ENCODE data around the gene TSPAN3. TPM values are rescaled to one million over a fixed set of nuclear protein-coding genes. Genes with fewer than 3 reads are reported as not detected.

Gene TSPAN3
- total RNA-seq, 2 donors from 2014 or later, result 215 to 256 TPM

- TF ChIP-seq CTCF (IDR thresholded peaks at IDR 0.05), result no peak
- Histone ChIP-seq H3K27ac (no peak overlapping the region), H3K9me3 (no peaks in the 10 kb centered on the region), H3K4me3 (no peak overlapping the region), H3K27me3 (replicated peaks; ENCODE audit: insufficient read depth) (no peaks in the 10 kb centered on the region), H3K36me3 (no peaks in the 10 kb centered on the region), H3K4me1 (ENCODE audit: control insufficient read depth in 1 of 2, low read depth in 2 of 2) (peaks cover 6 to 9% of the 10 kb centered on the region in 2 donors)
- ATAC-seq (ENCODE audit: insufficient number of reproducible peaks, low FRiP score, low read depth), result no peak
- no peak for DNase-seq (ENCODE audit: low spot score)
Measured at GRCh38 chr15:77016321-77016695, 54.6 kb downstream of the TSPAN3 start.

GRCh38 chr15:77015646-77016320 is 55.1 kb downstream of the TSPAN3 start:
- TF ChIP-seq CTCF (IDR thresholded peaks at IDR 0.05), result no peak
- Histone ChIP-seq H3K27ac (no peak overlapping the region), H3K9me3 (no peaks in the 10 kb centered on the region), H3K4me3 (no peak overlapping the region), H3K4me1 (ENCODE audit: control insufficient read depth in 1 of 2, low read depth in 2 of 2) (peaks cover 6 to 9% of the 10 kb centered on the region in 2 donors), H3K36me3 (no peaks in the 10 kb centered on the region), H3K27me3 (replicated peaks; ENCODE audit: insufficient read depth) (no peaks in the 10 kb centered on the region)
- DNase-seq (ENCODE audit: low spot score), result no peak
- ATAC-seq (ENCODE audit: insufficient number of reproducible peaks, low FRiP score, low read depth), result no peak

GRCh38 chr15:77014132-77015081 is 56.5 kb downstream of the TSPAN3 start:
- DNase-seq (ENCODE audit: low spot score), result no peak
- no peak for TF ChIP-seq CTCF (IDR thresholded peaks at IDR 0.05)
- peaks cover 6 to 16% of the 10 kb centered on the region in 2 donors for H3K4me1 ChIP-seq (ENCODE audit: control insufficient read depth in 1 of 2, low read depth in 2 of 2)
- H3K36me3 ChIP-seq, result no peaks in the 10 kb centered on the region
- no peak for ATAC-seq (ENCODE audit: insufficient number of reproducible peaks, low FRiP score, low read depth)
- H3K27me3 ChIP-seq (replicated peaks; ENCODE audit: insufficient read depth), result no peaks in the 10 kb centered on the region
- no peak overlapping the region for H3K4me3 ChIP-seq
- no peaks in the 10 kb centered on the region for H3K9me3 ChIP-seq
- no peak overlapping the region for H3K27ac ChIP-seq

- Histone ChIP-seq H3K36me3 (no peaks in the 10 kb centered on the region), H3K4me3 (no peak overlapping the region), H3K9me3 (no peaks in the 10 kb centered on the region), H3K4me1 (ENCODE audit: control insufficient read depth in 1 of 2, low read depth in 2 of 2) (peaks cover 6 to 21% of the 10 kb centered on the region in 2 donors), H3K27ac (no peak overlapping the region), H3K27me3 (replicated peaks; ENCODE audit: insufficient read depth) (no peaks in the 10 kb centered on the region)
- TF ChIP-seq CTCF (IDR thresholded peaks at IDR 0.05), result no peak
- ATAC-seq (ENCODE audit: insufficient number of reproducible peaks, low FRiP score, low read depth) (no peak), DNase-seq (ENCODE audit: low spot score) (no peak)
Measured at GRCh38 chr15:77013776-77014131, 57.2 kb downstream of the TSPAN3 start.

GRCh38 chr15:77012868-77013267 is 58.0 kb downstream of the TSPAN3 start:
- ATAC-seq (ENCODE audit: insufficient number of reproducible peaks, low FRiP score, low read depth) (no peak), DNase-seq (ENCODE audit: low spot score) (no peak)
- peaks cover 6 to 21% of the 10 kb centered on the region in 2 donors for H3K4me1 ChIP-seq (ENCODE audit: control insufficient read depth in 1 of 2, low read depth in 2 of 2)
- H3K9me3 ChIP-seq, result no peaks in the 10 kb centered on the region
- H3K27ac ChIP-seq, result no peak overlapping the region
- H3K36me3 ChIP-seq, result no peaks in the 10 kb centered on the region
- H3K4me3 ChIP-seq, result no peak overlapping the region
- H3K27me3 ChIP-seq (replicated peaks; ENCODE audit: insufficient read depth), result no peaks in the 10 kb centered on the region
- TF ChIP-seq CTCF (IDR thresholded peaks at IDR 0.05), result no peak

Data from thoracic aorta (tissue), 2 donors.